Measurements from ENCODE around the gene GFY. TPM values are rescaled to one million over a fixed set of nuclear protein-coding genes. Genes with fewer than 3 reads are reported as not detected.

The GFY gene
- total and polyA plus RNA-seq, 9 of the 15 experiments (the other 6 are each of a cell fraction or from before 2014, with no cell fraction given): 0.06 to 0.40 (median 0.19) TPM; not detected in 3

GRCh38 chr19:49422407-49423070 is 2.6 kb upstream of the GFY start (continued):
- TF ChIP-seq PHF20 (IDR thresholded peaks at IDR 0.05; ENCODE audit: partially characterized antibody): peak; percentile 69
- no peak for TF ChIP-seq CREBBP (IDR thresholded peaks at IDR 0.05; ENCODE audit: low read depth, low read length)
- no peak for TF ChIP-seq CHAMP1 (IDR thresholded peaks at IDR 0.05)
- TF ChIP-seq CREB5 (CRISPR knock-in tag; IDR thresholded peaks at IDR 0.05): no peak
- TF ChIP-seq FOXO4 (CRISPR knock-in tag; IDR thresholded peaks at IDR 0.05): no peak
- TF ChIP-seq HLTF (IDR thresholded peaks at IDR 0.05): peak; percentile 62; the same call in 1 of the 2 replicates
- TF ChIP-seq NR2C1 (IDR thresholded peaks at IDR 0.05): no peak
- TF ChIP-seq NR2C1 (tag; IDR thresholded peaks at IDR 0.05): no peak
- no peak for TF ChIP-seq SLC30A9 (CRISPR knock-in tag; IDR thresholded peaks at IDR 0.05)
- no peak; the same call in 1 of the 2 replicates for TF ChIP-seq NFXL1 (CRISPR knock-in tag; IDR thresholded peaks at IDR 0.05)
- peak; percentile 51; the same call in 1 of the 2 replicates for TF ChIP-seq TCF15 (CRISPR knock-in tag; IDR thresholded peaks at IDR 0.05)
- no peak for TF ChIP-seq RBM15 (IDR thresholded peaks at IDR 0.05; ENCODE audit: insufficient read depth, low read length)
- TF ChIP-seq NCOA4 (IDR thresholded peaks at IDR 0.05; ENCODE audit: partially characterized antibody): no peak
- TF ChIP-seq CHCHD3 (CRISPR knock-in tag; IDR thresholded peaks at IDR 0.05): no peak
- no peak for TF ChIP-seq PRMT5 (CRISPR knock-in tag; IDR thresholded peaks at IDR 0.05)
- TF ChIP-seq RBM17 (IDR thresholded peaks at IDR 0.05; ENCODE audit: borderline replicate concordance, low read depth, low read length): no peak
- no peak for TF ChIP-seq NELFE (IDR thresholded peaks at IDR 0.05; ENCODE audit: insufficient read depth, insufficient read length)
- TF ChIP-seq ZNF3 (CRISPR knock-in tag; IDR thresholded peaks at IDR 0.05): no peak
- TF ChIP-seq SAFB (IDR thresholded peaks at IDR 0.05; ENCODE audit: borderline replicate concordance, low read depth, low read length): peak; percentile 48; the same call in 1 of the 2 replicates
- no peak for TF ChIP-seq TBL1XR1 (IDR thresholded peaks at IDR 0.05; ENCODE audit: low read length in 2 of 2)
- no peak for TF ChIP-seq HMBOX1 (IDR thresholded peaks at IDR 0.05)
- TF ChIP-seq TOE1 (IDR thresholded peaks at IDR 0.05; ENCODE audit: borderline replicate concordance): peak; percentile 49; the same call in 1 of the 2 replicates
- TF ChIP-seq TOE1 (CRISPR knock-in tag; IDR thresholded peaks at IDR 0.05; ENCODE audit: borderline replicate concordance, low read depth): no peak
- TF ChIP-seq ZC3H4 (CRISPR knock-in tag; IDR thresholded peaks at IDR 0.05; ENCODE audit: borderline replicate concordance): no peak
